AG08395 (cell line): ENCODE results near the gene CSF2RB.

Experiments
- DNase-seq: peaks from one replicate; pipeline ENCODE4 v3.0.0; 2012; ENCODE audit warnings: mixed read lengths, low spot score

The CSF2RB gene

DNA sequence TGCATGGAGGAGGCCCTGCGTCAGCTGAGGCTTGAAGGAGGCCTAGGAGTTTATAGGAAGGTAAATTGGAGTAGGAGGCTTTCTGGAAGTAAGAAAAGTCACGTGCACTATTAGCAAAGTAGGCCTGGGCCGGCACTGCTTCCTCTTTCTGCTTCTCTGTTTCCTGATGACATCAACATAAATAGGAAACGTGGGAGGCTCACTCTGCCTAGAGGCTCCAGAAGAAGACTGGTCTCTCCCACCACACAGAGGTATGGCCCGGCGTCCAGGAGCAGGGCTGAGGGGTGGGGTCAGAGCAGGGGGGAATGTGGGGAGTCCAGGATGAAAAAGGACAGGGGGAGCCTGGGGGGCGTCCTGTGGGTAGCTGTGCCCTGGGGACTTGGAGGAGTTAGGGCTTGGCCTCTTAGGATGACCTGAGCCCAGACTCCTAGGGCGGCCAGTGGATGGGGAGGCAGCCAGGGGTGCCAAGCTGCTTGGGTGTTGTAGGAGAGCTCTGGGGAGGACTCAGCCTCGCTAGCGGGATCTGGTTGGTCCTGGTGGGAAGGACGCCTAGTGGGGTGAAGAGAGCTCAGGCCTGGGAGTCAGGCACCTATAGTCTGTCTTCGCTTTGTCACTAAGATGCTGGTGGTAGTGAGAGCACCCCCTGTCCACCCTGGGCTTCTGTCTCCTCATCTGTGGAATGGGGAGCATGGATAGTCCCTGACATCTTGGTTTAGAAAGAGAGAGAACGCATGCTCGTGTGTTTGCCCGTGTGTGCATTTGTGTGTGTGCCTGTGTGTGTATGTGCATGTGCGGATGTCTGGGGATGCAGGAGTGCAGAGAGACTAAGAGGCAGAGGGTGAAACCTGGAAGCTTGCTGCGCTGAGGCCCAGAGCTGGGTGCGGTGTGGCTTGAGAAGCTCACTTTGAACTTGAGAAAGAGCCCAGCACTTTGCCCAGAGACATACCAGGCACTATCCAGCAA lies at the start of gene CSF2RB:
TSS of gene CSF2RB (plus strand) at position 202 of the 963 bp plus-strand sequence. CDS start 8,580 bp downstream, outside the sequence.
- DNase-seq: no peak

DNA sequence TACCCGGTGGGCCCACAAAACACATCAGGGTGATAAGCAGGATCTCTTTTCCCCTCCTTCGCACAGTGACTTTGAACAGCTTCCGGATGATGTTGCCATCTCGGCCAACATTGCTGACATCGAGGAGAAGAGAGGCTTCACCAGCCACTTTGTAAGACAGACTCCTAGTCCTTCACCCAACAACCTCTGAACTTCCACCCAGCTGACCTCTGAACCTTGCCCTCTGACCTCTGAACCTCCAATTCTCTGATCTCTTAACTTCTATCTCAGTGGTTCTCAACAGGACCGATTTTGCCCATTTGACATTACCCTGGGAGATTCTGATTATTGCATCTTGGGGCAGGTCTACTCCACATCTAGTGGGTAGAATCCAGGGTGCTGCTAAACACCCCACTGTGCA lies 49.4 kb upstream of the CSF2RB start:
- DNase-seq: no peak

DNA sequence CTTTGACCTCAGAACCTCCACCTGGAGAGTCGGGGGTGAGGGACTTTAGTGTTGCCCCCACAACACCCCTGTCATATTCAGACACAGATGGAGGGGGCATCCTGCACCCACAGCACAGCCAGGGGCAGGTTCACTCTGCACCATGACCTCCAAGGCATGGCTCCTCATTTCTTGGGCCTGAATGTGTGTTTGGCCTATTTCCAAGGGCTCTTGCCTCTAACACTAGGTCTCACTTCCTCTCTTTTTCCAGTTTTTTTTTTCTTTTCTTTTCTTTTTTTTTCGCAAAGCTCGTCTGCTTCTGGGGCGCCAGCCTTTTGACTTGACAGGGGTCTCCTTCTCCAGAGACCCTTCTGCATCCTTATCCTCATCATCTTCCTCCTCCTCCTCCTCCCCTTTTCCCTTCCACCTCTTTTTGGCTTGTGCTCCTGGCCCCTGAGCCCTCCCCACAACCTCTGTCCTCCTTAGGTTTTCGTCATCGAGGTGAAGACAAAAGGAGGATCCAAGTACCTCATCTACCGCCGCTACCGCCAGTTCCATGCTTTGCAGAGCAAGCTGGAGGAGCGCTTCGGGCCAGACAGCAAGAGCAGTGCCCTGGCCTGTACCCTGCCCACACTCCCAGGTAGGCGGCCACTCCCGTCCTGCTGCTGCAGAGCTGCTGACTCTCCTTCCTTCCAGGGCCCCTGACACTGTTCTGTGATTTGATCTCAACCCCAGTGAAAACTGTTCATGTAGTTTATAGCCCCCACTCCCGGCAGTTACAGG lies 48.8 kb upstream of the CSF2RB start:
- DNase-seq: no peak

DNA sequence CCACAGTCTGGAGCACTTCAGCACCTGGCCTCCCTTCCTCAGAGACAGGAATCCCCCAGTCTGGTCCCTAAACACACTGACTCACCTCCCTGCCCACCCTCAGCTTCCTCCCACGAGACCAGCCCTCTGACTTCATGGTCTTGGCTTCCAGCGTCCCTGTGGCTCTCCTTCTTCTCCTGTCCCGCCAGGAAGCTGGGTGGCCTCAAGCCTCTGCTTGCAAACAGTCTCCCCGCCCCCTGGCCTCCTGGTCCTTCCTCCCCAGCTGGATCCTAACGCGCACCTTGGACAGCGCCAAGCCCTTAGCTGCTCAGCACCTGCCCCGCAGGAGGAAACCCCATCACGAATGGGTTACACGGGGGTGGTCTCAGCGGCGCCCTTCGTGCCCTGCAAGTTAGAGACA lies 48.1 kb upstream of the CSF2RB start:
- no peak for DNase-seq

DNA sequence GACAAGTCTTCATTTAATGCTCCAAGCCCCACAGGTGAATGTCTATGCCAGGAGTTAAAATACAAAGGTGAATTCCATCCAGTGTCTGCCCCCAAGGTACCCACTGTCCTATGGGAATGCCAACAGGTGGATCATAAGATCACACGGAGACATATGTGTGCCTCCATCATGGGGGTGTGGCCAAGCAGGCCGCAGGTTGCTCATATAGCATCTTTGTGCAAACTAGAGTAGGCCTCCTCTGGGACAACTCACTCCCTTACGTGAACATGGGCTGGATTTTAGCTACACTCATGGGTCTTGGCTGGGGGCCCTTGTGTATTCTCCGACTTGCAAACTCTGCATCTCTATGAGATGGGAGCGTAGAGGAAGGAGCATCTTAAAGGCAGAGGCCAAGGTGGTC lies 45.7 kb upstream of the CSF2RB start:
- DNase-seq: no peak

DNA sequence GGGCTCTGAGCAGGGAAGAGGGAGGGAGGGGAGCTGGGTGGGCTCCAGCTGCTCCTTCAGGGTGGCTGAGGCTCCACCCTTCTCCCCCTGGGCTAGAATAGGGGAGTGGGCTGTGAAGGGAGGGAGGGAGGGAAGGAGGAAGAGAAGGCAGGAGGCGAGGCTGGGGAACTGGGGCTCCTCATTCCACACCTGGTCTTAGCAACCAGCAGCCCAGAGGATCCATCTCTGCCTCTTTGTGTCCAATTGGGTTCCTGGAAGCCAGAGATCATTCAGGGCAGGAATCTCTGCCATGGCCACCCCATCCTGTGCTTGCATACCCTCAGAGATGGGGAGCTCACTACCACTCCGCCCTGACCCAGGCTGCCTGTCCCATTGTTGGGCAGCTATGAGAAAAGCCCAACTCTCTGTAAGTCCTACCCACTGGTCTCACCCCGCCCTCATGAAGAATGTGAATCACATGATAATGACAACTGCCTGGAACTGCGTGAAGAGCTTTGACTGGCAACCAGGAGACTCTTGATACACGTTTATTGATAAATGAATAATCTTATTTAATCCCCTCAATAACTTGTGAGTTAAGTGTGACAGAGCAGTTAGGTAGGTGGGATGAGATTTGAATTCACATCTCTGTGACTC lies 44.8 kb upstream of the CSF2RB start:
- DNase-seq: no peak

DNA sequence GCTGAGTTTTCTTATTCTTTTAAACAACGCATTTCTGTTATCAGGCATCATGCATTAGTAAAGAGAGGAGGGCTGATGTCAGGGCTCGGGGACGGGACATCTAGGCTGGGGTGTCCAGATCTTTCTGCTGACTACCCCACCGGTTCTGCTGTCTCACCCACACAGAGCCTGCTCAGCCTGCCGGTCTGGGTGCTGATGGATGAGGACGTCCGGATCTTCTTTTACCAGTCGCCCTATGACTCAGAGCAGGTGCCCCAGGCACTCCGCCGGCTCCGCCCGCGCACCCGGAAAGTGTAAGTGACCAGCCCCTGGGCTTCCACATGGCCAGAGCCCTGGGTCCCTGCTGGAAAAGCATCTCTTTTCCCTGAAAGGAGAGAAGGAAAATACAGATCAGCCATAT lies 43.2 kb upstream of the CSF2RB start:
- no peak for DNase-seq

DNA sequence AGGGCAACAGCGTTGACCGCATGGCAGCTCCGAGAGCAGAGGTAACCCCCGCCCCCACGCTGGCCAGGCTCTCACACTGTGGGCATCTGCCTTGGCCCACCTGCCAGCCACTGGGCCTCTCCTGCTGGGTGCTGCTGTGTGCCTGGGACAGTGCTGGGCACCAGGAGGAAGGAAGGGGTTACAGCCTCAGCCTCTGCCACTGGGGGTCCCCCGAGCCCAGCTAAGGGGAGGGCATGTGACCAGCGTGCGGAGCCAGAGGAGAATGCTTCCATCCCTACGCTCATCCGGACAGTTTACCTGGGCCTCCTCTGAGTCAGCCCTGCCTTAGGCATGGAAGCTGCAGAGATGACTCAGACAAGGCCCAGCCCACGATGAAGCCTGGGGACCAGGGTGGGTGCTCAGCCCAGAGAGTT lies 41.8 kb upstream of the CSF2RB start:
- DNase-seq: no peak

DNA sequence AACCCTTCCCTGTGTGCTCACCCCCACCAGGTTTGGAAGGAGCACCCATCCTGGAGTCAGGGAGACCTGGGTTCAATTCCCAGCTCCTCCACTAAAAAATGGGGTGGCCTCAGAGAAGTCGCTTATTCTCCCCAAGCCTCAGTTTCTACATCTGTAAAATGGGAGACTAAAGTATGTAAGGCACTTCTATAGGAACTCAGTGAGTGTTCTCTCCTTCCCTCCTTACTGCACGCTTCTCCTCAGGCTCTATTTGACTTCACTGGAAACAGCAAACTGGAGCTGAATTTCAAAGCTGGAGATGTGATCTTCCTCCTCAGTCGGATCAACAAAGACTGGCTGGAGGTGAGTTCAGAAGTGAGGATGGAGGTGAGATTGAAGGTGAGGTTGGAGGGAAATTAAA lies 41.3 kb upstream of the CSF2RB start:
- no peak for DNase-seq

DNA sequence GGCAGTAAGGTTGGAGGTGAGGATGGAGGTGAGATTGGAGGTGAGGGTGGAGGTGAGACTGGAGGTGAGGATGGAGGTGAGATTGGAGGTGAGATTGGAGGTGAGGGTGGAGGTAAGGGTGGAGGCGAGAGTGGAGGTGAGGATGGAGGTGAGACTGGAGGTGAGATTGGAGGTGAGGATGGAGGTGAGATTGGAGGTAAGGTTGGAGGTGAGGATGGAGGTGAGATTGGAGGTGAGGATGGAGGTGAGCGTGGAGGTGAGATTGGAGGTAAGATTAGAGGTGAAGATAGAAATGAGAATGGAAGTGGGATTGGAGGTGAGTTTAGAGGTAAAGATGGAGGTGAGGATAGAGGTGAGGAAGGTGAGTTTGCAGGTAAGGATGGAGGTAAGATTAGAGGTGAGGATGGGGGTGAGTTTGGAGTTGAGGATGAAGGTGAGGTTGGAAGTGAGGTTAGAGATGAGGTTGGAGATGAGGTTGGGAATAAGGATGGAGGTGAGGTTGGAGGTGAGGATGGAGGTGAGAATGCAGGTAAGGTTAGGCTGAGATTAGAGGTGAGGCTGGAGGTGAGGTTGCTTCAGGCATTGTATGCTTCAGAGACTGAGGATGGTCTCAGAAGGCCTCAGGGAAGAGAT lies 40.4 kb upstream of the CSF2RB start:
- DNase-seq: no peak

DNA sequence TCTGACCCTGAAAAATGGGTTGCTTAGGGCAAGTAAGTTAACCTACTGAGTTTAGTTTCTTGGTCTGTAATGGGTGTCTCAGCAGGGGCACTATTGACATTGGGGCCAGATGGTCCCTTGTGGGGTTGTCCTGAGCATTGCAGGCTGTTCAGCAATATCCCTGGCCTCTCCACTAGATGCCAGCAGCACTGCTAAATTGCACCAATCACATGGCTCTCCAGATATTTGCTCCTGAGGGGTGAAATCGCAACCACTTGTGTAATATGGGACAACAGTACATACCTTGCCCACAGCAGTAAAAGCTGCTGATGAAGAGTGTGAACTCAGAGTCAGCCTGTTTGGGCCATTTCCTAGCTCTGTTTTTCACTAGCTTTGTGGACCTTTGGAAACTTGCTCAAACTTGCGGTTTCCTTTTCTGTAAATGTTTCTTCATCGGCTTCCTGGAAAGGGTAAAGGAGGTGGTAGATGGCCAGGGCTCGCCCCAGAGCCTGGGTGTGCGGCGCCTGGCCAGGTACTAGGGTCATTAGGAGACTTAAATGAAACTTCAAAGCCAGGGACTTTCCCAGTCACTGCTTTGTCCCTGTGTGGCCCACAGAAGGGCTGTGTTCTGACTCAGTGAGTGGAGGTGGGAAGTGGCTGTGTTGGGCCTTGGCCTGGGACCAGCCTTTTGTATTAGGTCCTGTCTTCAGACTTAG lies 39.7 kb upstream of the CSF2RB start:
- DNase-seq: peak; percentile 82

DNA sequence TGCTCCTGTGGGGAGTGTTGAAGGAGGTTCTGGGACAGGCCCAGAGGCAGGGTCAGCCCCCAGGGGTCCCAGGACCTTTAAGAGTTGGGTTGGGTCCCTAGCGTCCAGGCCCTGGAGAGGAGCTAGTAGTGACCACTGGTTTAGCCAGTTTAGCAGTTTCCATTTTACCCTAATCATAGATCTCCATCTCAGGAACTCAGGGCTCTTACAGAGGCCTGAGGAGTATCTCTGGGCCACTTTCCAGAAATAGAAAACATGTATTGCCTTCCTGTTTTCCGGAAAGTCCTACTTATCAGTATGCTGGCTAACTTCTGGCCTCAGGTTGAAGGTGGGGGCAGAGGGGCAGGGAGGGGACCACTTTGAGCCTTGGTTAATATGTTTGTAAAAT lies 39.1 kb upstream of the CSF2RB start:
- no peak for DNase-seq

DNA sequence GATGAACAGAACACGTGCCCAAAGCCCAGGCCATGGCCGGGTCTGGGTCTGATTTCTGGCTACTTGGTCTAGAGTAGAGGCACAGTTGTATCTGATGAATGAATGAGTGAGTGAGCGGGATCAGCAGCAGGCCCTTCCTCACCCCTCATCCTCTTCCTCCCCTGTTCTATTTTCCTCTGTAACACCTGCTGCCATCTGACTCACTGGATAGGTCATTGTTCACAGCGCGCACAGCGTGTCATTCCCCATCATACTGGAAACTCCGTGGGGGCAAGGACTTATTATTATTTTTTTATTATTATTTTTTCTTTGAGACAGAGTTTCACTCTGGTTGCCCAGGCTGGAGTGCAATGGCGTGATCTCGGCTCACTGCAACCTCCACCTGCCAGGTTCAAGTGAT lies 38.7 kb upstream of the CSF2RB start:
- no peak for DNase-seq

DNA sequence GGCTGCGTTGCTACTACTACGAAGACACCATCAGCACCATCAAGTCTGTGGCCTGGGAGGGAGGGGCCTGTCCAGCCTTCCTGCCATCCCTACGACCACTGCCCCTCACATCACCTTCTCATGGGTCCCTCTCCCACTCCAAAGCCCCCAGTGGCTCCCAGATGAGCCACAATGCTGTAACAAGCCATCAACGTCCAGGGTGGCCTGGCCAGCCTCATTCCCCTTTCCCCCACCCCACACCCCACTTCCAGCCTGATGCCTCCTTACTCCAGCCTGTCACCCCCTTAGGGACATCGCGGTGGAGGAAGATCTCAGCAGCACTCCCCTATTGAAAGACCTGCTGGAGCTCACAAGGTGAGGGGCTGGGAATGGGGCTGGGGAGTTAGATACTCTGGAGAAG lies 37.7 kb upstream of the CSF2RB start:
- no peak for DNase-seq

DNA sequence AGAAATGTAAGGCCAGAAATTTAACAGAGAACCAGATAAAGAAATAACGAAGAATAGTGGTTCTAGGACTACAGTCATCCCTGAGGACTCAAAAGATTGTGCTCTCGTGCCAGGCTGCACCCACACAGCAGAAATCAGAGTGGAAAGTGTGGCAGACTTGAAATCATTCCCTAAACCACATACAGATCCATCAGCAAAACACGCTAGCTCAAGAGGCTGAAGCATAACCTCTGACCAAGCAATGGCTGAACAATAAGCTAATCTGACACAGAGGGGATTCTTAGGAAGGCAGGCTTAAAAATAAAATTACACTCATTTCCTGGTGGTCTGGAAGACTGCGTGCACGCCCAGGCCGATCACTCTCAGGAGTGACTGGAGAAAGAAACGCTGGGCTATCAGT lies 33.7 kb upstream of the CSF2RB start:
- peak; percentile 51 for DNase-seq

DNA sequence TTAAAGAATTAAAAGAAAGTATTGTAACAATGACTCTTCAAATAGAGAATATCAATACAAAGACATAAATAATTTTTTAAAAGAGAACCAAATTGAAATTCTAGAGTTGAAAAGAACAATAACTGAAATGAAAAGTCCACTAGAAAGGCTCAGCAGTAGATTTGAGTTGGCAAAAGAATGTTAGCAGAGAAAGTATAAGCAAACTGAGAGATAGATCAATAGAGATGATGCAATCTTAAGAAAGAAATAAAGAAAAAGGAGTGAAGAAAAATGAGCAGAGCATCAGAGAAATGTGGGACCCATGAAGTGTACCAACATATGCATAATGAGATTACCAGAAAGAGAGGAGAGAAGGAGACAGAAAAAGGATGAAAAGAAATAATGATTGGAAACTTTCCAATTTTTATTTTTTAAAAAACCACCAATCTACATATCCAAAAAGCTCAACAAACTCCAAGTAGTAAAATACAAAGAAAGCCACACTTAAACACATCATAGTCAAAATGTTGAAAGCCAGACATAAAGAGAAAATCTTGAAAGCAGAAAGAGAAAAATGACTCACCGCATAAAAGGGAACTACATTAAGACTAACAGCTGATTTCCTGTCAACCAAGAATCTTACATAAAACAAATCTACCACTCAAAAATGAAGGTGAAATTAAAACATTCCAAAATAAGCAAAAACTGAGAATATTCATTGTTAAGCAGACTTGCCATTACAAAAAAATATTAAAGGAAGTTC lies 31.8 kb upstream of the CSF2RB start:
- no peak for DNase-seq

DNA sequence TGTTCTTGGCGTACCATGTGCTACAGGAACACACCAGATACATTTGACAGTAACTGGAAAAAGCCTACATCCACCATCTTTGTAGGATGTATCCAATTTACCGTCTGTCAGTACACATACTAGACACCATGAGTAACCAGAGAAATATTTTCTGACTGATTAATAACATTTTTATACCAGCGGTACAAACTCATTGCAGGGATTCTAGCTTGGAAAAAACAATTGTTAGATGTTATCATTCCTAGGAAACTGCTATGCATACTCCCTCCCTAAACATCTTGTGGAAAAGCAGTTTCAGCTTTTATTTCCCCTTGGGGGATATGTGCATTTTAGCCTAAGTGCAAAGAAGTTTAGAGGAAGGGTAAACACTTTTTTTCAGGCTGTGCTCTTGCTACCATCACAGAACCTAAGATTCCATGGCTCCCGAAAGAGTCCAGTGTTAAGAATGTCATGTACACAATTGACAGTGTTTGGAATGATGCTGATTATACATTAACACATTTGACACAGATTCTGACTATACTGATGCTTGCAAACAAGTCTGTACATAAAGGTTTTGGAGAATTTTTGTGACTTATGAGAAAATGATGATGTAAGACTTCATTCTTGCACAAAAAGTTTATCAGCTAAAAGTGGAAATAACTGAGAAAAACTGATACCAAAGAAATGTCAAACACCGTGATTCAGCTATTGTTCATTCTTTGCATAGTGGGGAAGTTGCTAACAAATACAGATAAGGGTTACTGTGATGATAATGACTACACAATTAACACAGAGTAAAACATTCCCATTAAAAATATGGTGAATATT lies 28.9 kb upstream of the CSF2RB start:
- DNase-seq: peak; percentile 25

DNA sequence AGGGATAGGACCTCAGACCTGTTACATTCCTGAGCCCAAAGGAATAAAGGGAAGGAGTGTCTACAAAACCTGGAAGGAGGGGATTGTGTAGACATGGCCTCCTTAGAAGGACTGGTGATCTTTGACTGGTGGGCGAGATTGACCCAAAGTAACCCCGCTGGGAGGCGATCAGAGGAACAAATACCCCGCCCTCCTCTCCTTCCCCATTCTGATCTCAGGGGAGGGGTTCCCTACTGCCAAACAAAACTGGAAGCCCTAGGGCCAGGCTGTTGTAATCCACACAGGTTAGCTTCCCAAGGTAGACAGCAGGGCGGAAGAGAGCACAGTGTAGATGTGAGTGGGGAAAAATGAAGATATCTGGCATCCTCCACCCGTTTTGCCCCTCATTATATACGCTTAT lies 28.0 kb upstream of the CSF2RB start:
- no peak for DNase-seq

DNA sequence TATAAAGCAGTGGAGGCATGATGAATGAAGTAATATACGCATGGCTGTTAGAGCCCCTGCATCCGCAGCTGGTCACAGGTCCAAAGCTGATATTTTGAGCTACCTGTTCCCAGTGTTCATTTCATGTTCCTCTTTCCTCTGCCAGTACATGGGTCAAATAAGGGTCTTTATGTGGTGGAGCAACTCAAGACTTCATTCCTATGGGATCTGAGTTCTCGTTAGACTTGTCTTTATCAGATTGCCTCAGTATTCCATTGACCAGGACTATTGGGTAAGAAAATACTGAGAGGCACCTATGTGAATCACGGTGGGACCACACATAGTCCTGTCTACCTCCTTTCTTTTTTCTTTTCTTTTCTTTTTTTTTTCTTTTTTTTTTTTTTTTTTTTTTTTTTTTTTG lies 27.4 kb upstream of the CSF2RB start:
- no peak for DNase-seq

DNA sequence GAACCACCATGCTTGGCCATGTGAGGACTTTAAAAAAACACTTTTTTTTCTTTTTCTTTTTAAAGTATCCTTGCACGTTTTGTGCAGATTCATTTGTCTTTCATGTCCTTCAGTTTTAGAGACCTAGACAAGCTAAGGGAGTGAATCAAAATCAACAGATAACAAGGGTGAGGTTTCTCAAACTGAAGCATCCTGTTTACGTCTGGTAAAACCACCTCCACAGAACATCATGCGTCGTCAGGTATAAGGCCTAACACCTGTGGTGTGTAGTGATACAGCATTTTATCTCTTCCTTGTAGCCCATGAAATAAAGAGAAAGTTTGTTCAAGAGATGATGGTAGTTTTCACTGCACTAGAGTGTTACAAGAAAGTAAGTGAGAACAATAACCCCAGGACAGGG lies 26.3 kb upstream of the CSF2RB start:
- DNase-seq: no peak
